Posterior vena cava (tissue), 2 donors: ENCODE data around the gene AARS2. TPM values are rescaled to one million over a fixed set of nuclear protein-coding genes. Genes with fewer than 3 reads are reported as not detected.

Source experiments
- DNase-seq: peaks from one replicate; pipeline ENCODE4 v3.0.0-alpha.2; 2020; ENCODE audit warnings: low spot score
- intact Hi-C, 2 donors: fragments of 100-400 bp; cut with DNase I; formaldehyde crosslinking; loops; one replicate each; pipeline versions ENCODE4 v1.14.1 to v1.14.2; 2022 to 2023
- total RNA-seq, 2 donors: library from RNA; stranded (reverse); fragmentation: NEBNext Ultra II Directional; extraction: Animal tissue kit (Norgen Biotek cat#: 25700); gene quantifications; one replicate each; pipeline ENCODE4 v1.2.1, GENCODE V29; 2021
- donor health status: DM: yes; HTN: yes; CAD: no.
- donor health status: DM: yes; HTN: yes; CAD: no.

AARS2 gene
- total RNA-seq, 2 donors from 2014 or later: 5.9 to 7.7 TPM

- no peak for DNase-seq
- intact Hi-C loops: loop anchor here in 1 of 2 donors (5.0 kb wide), 1 partner anchor 68 kb away; no protein-coding TSS in a partner anchor
These were observed 43.8 kb downstream of the AARS2 start for GRCh38 chr6:44269178-44269920.

- intact Hi-C loops: loop anchor here in 1 of 2 donors (5.0 kb wide), 1 partner anchor 69 kb away; no protein-coding TSS in a partner anchor
- no peak for DNase-seq
These were observed 45.0 kb downstream of the AARS2 start for GRCh38 chr6:44268095-44268628.

GRCh38 chr6:44267252-44267651 lies 45.9 kb downstream of the AARS2 start:
- intact Hi-C loops: loop anchor here in 1 of 2 donors (5.0 kb wide), 1 partner anchor 70 kb away; no protein-coding TSS in a partner anchor
- DNase-seq: no peak

- DNase-seq: no peak
- intact Hi-C loops: loop anchor here (1.0 to 5.0 kb wide), 2 partner anchors 40 to 71 kb away; no protein-coding TSS in a partner anchor
These were observed 46.8 kb downstream of the AARS2 start for GRCh38 chr6:44266347-44266746.

DNA sequence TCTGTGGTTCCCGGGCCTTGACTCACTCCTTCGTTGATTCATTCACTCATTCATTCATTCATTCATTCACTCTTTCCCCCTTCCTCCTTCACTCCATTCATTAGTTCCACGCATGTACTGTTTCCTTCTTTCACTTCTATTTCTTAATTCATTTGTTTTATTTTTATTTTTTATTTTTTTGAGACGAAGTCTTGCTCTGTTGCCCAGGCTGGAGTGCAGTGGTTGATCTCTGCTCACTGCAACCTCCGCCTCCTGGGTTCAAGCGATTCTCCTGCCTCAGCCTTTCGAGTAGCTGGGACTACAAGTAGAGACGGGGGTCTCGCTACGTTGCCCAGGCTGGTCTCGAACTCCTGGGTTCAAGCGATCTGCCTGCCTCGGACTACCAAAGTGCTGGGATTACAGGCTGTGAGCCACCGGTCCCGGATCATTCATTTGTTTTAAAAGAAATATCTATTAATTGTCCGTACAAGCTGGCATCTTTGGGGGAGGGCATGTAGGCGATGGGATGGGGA lies 47.4 kb downstream of the AARS2 start:
- DNase-seq: no peak
- intact Hi-C loops: loop anchor here (1.0 to 5.0 kb wide), 2 partner anchors 39 to 72 kb away; no protein-coding TSS in a partner anchor

- intact Hi-C loops: loop anchor here in 1 of 2 donors (5.0 kb wide), 1 partner anchor 72 kb away; no protein-coding TSS in a partner anchor
- peak; percentile 98 for DNase-seq
These were observed 48.0 kb downstream of the AARS2 start, which contains the start of gene NFKBIE for GRCh38 chr6:44265007-44265721. Gene NFKBIE (minus strand): TSS chr6:44265551. CDS start chr6:44265346, 205 bp downstream.

DNA sequence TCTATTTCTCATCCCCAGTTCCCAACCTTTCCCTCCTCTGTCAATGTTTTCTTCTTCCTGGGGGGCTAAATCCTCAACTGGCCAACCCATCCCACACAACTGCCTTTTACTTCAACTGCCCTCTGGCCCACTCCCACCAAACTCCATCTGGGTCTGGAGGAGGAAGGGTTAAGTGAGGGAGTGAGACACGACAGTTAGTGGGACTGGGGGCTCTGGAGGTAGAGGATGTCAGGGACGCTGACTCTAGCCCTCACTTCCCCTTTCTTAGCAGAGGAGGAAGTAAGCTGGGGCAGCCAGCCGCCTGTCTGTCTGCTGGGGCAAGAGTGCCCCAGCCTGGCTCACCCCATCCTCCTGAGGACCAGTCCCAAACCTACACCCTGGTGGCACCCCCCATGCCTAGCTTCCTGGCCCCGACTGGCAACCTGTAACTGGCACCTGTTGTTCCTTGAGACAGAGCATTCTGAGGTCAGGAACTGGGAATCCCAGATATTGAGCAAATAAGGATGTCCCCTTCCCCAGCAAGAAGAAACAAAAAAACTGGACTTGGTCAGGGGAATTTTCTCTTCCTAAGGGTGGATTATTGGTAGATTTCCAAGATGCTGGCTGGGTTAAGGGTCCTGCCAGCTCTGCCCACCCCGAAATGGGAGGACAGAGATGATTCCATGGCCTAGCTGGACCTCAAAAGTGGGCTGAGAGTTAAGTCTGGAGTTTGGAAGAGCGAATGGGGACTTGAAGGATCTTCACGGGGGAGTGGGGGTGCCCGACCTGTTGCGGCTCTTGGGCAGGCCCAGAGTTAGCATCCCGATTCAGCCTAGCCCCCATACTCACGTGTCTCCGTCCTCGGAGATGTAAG lies 48.8 kb downstream of the AARS2 start:
- intact Hi-C loops: loop anchor here in 1 of 2 donors (5.0 kb wide), 1 partner anchor 73 kb away; no protein-coding TSS in a partner anchor
- peak; percentile 89 for DNase-seq

- DNase-seq: peak; percentile 74
- intact Hi-C loops: no loop called here
These were observed 49.6 kb downstream of the AARS2 start for GRCh38 chr6:44263354-44264100.

- peak; percentile 47 for DNase-seq
- intact Hi-C loops: no loop called here
These were observed 50.4 kb downstream of the AARS2 start for GRCh38 chr6:44262467-44263353.

DNA sequence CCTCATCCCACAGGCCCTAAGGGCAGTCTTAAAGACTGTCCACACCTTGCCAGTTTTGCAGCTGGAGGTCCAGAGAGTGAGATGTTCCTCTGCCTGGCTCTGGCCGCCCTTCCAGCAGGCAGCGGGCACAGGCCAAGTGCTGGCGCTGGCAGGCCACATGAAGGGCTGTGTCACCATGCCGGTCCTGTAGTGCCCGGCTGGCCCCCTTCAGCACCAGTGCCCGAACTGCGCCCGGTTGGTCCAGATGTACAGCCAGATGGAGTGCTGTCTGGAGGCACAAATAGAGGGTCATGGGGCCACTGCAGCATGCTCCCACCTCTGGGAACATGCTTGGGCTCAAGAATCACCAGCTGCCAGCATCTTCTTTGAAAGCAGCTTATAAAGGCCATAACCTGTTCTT lies 51.6 kb downstream of the AARS2 start:
- intact Hi-C loops: no loop called here
- no peak for DNase-seq

GRCh38 chr6:44260451-44261297 lies 52.5 kb downstream of the AARS2 start:
- intact Hi-C loops: no loop called here
- DNase-seq: no peak

DNA sequence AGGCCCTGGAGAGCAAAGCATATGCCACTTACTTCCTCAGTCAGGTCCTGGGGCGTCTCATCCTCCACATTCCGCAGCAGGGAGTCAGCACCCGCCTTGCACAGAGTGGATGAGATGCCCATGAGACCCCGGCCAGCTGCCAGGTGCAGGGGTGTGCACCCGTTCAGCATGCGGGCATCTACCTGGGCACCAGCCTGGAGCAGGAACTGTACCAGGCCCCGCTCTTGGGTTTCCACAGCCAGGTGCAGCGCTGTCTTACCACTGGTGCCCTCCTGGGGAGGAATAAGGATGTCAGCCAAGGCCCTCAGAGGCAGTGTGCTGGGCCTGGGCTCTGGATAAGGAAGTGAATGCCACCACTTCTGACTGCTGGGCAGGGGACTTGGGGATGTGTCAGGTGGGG lies 53.1 kb downstream of the AARS2 start:
- intact Hi-C loops: no loop called here

GRCh38 chr6:44258921-44259320 lies 54.2 kb downstream of the AARS2 start:
- no peak for DNase-seq
- intact Hi-C loops: no loop called here

More for the DNA sequence above, 53.1 kb downstream of the AARS2 start:
- no peak for DNase-seq

DNA sequence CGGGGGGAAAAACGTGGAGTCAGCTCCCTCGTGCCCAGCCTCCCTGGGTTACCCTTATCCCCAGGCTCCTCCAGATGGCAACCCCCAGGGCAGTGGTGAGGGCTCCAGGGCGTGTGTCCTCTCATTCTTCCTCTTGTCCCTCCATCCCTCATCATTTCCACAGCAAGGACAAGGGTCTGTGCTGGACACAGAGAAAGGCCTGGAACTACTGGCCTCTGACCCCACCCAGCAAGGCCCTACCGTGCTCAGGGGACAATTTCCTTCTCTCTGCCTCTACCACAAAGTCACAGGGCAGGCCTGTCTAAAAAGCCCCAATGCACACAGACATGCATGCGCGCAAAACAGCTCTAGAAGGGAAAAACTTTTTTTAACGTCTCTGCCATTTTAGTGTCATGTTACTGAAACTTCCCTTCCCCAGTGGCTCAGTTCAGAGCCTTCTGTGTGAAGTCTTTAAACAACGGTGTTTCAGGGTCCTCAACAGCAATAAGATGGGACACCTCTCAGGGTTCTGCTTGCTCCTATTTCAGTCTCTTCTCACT lies 54.8 kb downstream of the AARS2 start:
- DNase-seq: peak; percentile 64
- intact Hi-C loops: no loop called here

DNA sequence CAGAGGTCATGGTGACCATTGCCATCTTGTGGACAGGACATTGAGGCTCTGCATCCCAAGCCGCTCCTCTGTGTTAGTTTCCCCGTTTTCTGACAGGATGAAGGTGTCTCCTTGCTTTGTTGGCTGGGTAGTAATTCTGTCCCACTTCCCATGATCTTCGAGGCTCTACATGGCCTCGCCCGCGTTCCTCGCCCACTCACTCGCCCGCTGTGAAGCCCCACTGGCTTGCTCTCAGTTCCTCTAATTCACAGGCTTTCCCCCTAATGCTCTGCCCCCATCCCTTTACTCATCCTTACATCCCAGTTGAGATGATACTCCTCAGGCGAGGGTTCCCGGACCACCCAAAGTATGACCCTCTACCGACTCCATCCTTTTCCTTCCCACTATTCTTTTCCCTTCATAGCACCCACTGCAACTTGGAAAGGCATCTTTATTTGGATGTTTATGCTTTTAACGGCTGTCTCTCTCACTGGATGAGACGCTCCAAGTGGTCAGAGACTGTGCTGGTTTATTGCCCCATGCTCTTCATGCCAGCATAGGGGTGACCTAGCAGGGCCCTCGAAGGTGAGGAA lies 55.3 kb downstream of the AARS2 start:
- DNase-seq: no peak
- intact Hi-C loops: no loop called here
